ENCODE data around the gene ASB6. TPM values are rescaled to one million over a fixed set of nuclear protein-coding genes. Genes with fewer than 3 reads are reported as not detected.
A peak's percentile ranks its signal among the peaks of the same experiment; 100 is the strongest.

ASB6 gene
- total and polyA plus RNA-seq, 8 donors: 7.5 to 35.6 (median 14.8) TPM

- peaks cover 29 to 43% (median 36%) of the 10 kb centered on the region in 4 donors for H3K4me1 ChIP-seq
- no peak overlapping the region for H3K4me3 ChIP-seq
- no peaks in the 10 kb centered on the region for H3K36me3 ChIP-seq
- H3K27me3 ChIP-seq: no peaks in the 10 kb centered on the region
- no peaks in the 10 kb centered on the region for H3K9me3 ChIP-seq
- no peak for DNase-seq
- H3K27ac ChIP-seq: no peak overlapping the region
- TF ChIP-seq POLR2A (IDR thresholded peaks at IDR 0.05) (no peak), POLR2AphosphoS5 (IDR thresholded peaks at IDR 0.05) (no peak), EP300 (IDR thresholded peaks at IDR 0.05) (no peak), CTCF (IDR thresholded peaks at IDR 0.05) (no peak)
- intact Hi-C loops (cut with DNase I; ENCODE audit: low total_unique reads): loop anchor here (10.0 kb wide), 1 partner anchor 110 kb away; no protein-coding TSS in a partner anchor
- WGBS, 5 donors: 51 to 67% (median 55%) methylated on average over 8 of the region's 8 CpGs
Observed at GRCh38 chr9:129604766-129605163, 37.2 kb downstream of the ASB6 start.

- H3K4me1 ChIP-seq: peaks cover 24 to 38% (median 31%) of the 10 kb centered on the region in 4 donors
- no peak overlapping the region for H3K4me3 ChIP-seq
- no peak for TF ChIP-seq EP300 (IDR thresholded peaks at IDR 0.05)
- no peak for TF ChIP-seq POLR2AphosphoS5 (IDR thresholded peaks at IDR 0.05)
- no peak for TF ChIP-seq CTCF (IDR thresholded peaks at IDR 0.05)
- TF ChIP-seq POLR2A (IDR thresholded peaks at IDR 0.05): no peak
- no peak overlapping the region for H3K27ac ChIP-seq
- DNase-seq: no peak
- no peaks in the 10 kb centered on the region for H3K27me3 ChIP-seq
- WGBS, 5 donors: 73 to 84% (median 81%) methylated on average over 10 to 12 of the region's 12 CpGs
- no peaks in the 10 kb centered on the region for H3K36me3 ChIP-seq
- H3K9me3 ChIP-seq: no peaks in the 10 kb centered on the region
- intact Hi-C loops (cut with DNase I; ENCODE audit: low total_unique reads): loop anchor here (10.0 kb wide), 1 partner anchor 109 kb away; no protein-coding TSS in a partner anchor
Observed at GRCh38 chr9:129604056-129604765, 37.7 kb downstream of the ASB6 start.

- Histone ChIP-seq H3K36me3 (no peaks in the 10 kb centered on the region), H3K27ac (peak overlapping the region in 1 of 5 donors; percentile 18), H3K4me1 (peaks cover 15 to 32% (median 25%) of the 10 kb centered on the region in 4 donors), H3K9me3 (no peaks in the 10 kb centered on the region), H3K4me3 (no peak overlapping the region), H3K27me3 (no peaks in the 10 kb centered on the region)
- DNase-seq: peak in 1 of 2 donors; percentile 59
- intact Hi-C loops (cut with DNase I; ENCODE audit: low total_unique reads): loop anchor here (10.0 kb wide), 1 partner anchor 108 kb away; no protein-coding TSS in a partner anchor
- 20 to 66% (median 63%) methylated on average over 5 to 10 of the region's 10 CpGs for WGBS, 5 donors
- TF ChIP-seq CTCF (IDR thresholded peaks at IDR 0.05) (no peak), POLR2A (IDR thresholded peaks at IDR 0.05) (no peak), POLR2AphosphoS5 (IDR thresholded peaks at IDR 0.05) (no peak), EP300 (IDR thresholded peaks at IDR 0.05) (no peak)
Observed at GRCh38 chr9:129602598-129603415, 39.1 kb downstream of the ASB6 start.

GRCh38 chr9:129601082-129601674 lies 40.8 kb downstream of the ASB6 start:
- TF ChIP-seq POLR2A (IDR thresholded peaks at IDR 0.05): no peak
- TF ChIP-seq CTCF (IDR thresholded peaks at IDR 0.05): no peak
- no peak for TF ChIP-seq EP300 (IDR thresholded peaks at IDR 0.05)
- TF ChIP-seq POLR2AphosphoS5 (IDR thresholded peaks at IDR 0.05): no peak
- 81 to 87% (median 85%) methylated on average over 9 of the region's 9 CpGs for WGBS, 5 donors
- DNase-seq: no peak

More at GRCh38 chr9:129601082-129601674, 40.8 kb downstream of the ASB6 start:
- H3K27ac ChIP-seq: no peak overlapping the region
- H3K4me3 ChIP-seq: no peak overlapping the region
- H3K27me3 ChIP-seq: peaks cover 0 to 6% (median 0%) of the 10 kb centered on the region in 3 donors
- intact Hi-C loops (cut with DNase I; ENCODE audit: low total_unique reads): loop anchor here (10.0 kb wide), 1 partner anchor 106 kb away; no protein-coding TSS in a partner anchor
- H3K9me3 ChIP-seq: no peaks in the 10 kb centered on the region
- H3K4me1 ChIP-seq: peaks cover 20 to 36% (median 29%) of the 10 kb centered on the region in 4 donors
- H3K36me3 ChIP-seq: no peaks in the 10 kb centered on the region

Measured in stomach (tissue), 9 donors.